GM12878 (cell line): ENCODE data around the gene PHF11. TPM values are rescaled to one million over a fixed set of nuclear protein-coding genes. Genes with fewer than 3 reads are reported as not detected.

Experiments used
- ATAC-seq: fragments of 200-7000 bp; cut with Tn5 transposase; 3 replicates; pipeline ENCODE4 v1.9.1; 2020; ENCODE audit warnings: mild to moderate bottlenecking, moderate library complexity
- BruUV-seq: library from RNA; stranded (reverse); fragments of 400-500 nt; replicated peaks from 2 replicates; lab custom pipeline; 2021; lab: Mats Ljungman, UMichigan
- CTCF ChIA-PET: fragments of 300-600 bp; sonication (Branson Sonifier 250); formaldehyde crosslinking; extraction: SDS; loops from one replicate; lab custom pipeline; 2021; ENCODE audit warnings: inconsistent platforms; lab: Yijun Ruan, JAX
- POLR2A ChIA-PET: fragments of 350-600 bp; formaldehyde crosslinking; extraction: SDS; loops from one replicate; lab custom pipeline; 2021; ENCODE audit warnings: inconsistent platforms; lab: Charles Lee
- RAD21 ChIA-PET: fragments of 300-600 bp; sonication (Branson Sonifier 250); formaldehyde crosslinking; loops from one replicate; lab custom pipeline; 2023; ENCODE audit warnings: antibody characterized with exemption; ENCODE audit not compliant: unreplicated experiment; lab: Charles Lee
- SMC1A ChIA-PET: fragments of 300-600 bp; sonication (Branson Sonifier 250); formaldehyde crosslinking; loops from one replicate; lab custom pipeline; 2023; ENCODE audit not compliant: unreplicated experiment, uncharacterized antibody; lab: Charles Lee
- DNase-seq: peaks from one replicate; pipeline ENCODE4 v3.0.0-alpha.2; 2011; ENCODE audit warnings: low read depth, low spot score
- FAIRE-seq: peaks from 3 replicates; lab custom pipeline; 2011; peaks lifted over from hg19 to GRCh38; lab: Jason Lieb, UNC
- H2AFZ ChIP-seq: 2 replicates; pipeline ENCODE4 v1.6.0; 2011; ENCODE audit warnings: low read depth, low read length, control low read depth; ENCODE audit not compliant: control insufficient read depth
- H3K27ac ChIP-seq: 2 replicates; pipeline ENCODE4 v1.5.1; 2011; ENCODE audit warnings: control low read depth; ENCODE audit not compliant: control insufficient read depth, insufficient read depth
- H3K27me3 ChIP-seq, 2 experiments: replicated peaks in 1 of 2; 2 replicates each; pipeline versions ENCODE4 v1.6.0 to v1.6.1; 2011; ENCODE audit warnings: low read length in 1 of 2; ENCODE audit not compliant: control insufficient read depth in 2 of 2, insufficient read depth in 2 of 2
- H3K36me3 ChIP-seq, 2 experiments: 2 replicates each; pipeline ENCODE4 v1.5.1; 2011; ENCODE audit warnings: low read length in 1 of 2; ENCODE audit not compliant: control insufficient read depth in 2 of 2, insufficient read depth in 2 of 2
- H3K4me1 ChIP-seq: 2 replicates; pipeline ENCODE4 v1.6.1; 2011; ENCODE audit warnings: mild to moderate bottlenecking, low read length, moderate library complexity, mixed read lengths; ENCODE audit not compliant: control insufficient read depth, insufficient read depth
- H3K4me2 ChIP-seq: 2 replicates; pipeline ENCODE4 v1.6.0; 2011; ENCODE audit warnings: control low read depth; ENCODE audit not compliant: control insufficient read depth, insufficient read depth
- H3K4me3 ChIP-seq: fragments of 200-600 bp; sonication (generic); 2 replicates; pipeline ENCODE4 v1.5.1; 2016
- H3K79me2 ChIP-seq: 2 replicates; pipeline ENCODE4 v1.6.0; 2011; ENCODE audit warnings: low read length; ENCODE audit not compliant: control insufficient read depth, insufficient read depth
- H3K9ac ChIP-seq: 2 replicates; pipeline ENCODE4 v1.8.0; 2011; ENCODE audit warnings: low read length, control low read depth, mixed read lengths; ENCODE audit not compliant: control insufficient read depth, insufficient read depth
- H3K9me3 ChIP-seq: replicated peaks from 3 replicates; pipeline ENCODE4 v1.5.1; 2011; ENCODE audit warnings: mild to moderate bottlenecking, low read length; ENCODE audit not compliant: control insufficient read depth, insufficient read depth
- H4K20me1 ChIP-seq: 2 replicates; pipeline ENCODE4 v1.6.0; 2011; ENCODE audit not compliant: control insufficient read depth, insufficient read depth
- BCL11A ChIP-seq: IDR thresholded peaks from 2 replicates; pipeline ENCODE4 v1.6.1; 2011; ENCODE audit warnings: low read depth, low read length
- CHD4 ChIP-seq: fragments of 200-600 bp; sonication (generic); IDR thresholded peaks from 2 replicates; pipeline ENCODE4 v1.6.1; 2016; ENCODE audit warnings: mild to moderate bottlenecking
- EP300 ChIP-seq, 2 experiments: fragments of 150-350 bp in 1 of 2; IDR thresholded peaks; 2 replicates each; pipeline ENCODE4 v1.6.1; 2011 to 2012; ENCODE audit warnings: low read depth in 2 of 2, low read length in 2 of 2, borderline replicate concordance in 1 of 2, improper control_type of control experiment in 1 of 2, inconsistent platforms in 1 of 2; ENCODE audit not compliant: control insufficient read depth in 1 of 2
- JUNB ChIP-seq: IDR thresholded peaks from 2 replicates; pipeline ENCODE4 v1.6.1; 2016; ENCODE audit warnings: antibody characterized with exemption, mild to moderate bottlenecking
- MEF2B ChIP-seq: fragments of 450-650 bp; IDR thresholded peaks from 2 replicates; pipeline ENCODE4 v1.6.1; 2018; ENCODE audit warnings: mild to moderate bottlenecking, moderate library complexity; ENCODE audit not compliant: partially characterized antibody, poor library complexity, severe bottlenecking
- MTA2 ChIP-seq: fragments of 450-650 bp; IDR thresholded peaks from 2 replicates; pipeline ENCODE4 v1.6.1; 2016; ENCODE audit warnings: low read depth, mild to moderate bottlenecking, moderate library complexity
- NBN ChIP-seq: fragments of 450-650 bp; IDR thresholded peaks from 2 replicates; pipeline ENCODE4 v1.6.1; 2016
- NFYB ChIP-seq: IDR thresholded peaks from 2 replicates; pipeline ENCODE4 v1.6.1; 2011; ENCODE audit warnings: low read depth, mild to moderate bottlenecking, low read length, improper control_type of control experiment, moderate library complexity; ENCODE audit not compliant: insufficient read depth
- NR2F1 ChIP-seq: fragments of 450-650 bp; conservative IDR thresholded peaks from 2 replicates; pipeline ENCODE4 v1.6.1; 2017; ENCODE audit warnings: mild to moderate bottlenecking
- RELA ChIP-seq: fragments of 450-650 bp; IDR thresholded peaks from 2 replicates; pipeline ENCODE4 v1.8.0; 2014; ENCODE audit warnings: borderline replicate concordance; ENCODE audit not compliant: partially characterized antibody
- RUNX3 ChIP-seq: IDR thresholded peaks from 2 replicates; pipeline ENCODE4 v1.6.1; 2012; ENCODE audit warnings: low read length, inconsistent platforms
- SP1 ChIP-seq: IDR thresholded peaks from one replicate; pipeline ENCODE4 v1.6.1; 2011; ENCODE audit warnings: low read depth, low read length
- ZZZ3 ChIP-seq: IDR thresholded peaks from 2 replicates; pipeline ENCODE4 v1.6.1; 2011; ENCODE audit warnings: low read depth; ENCODE audit not compliant: control insufficient read depth, insufficient read length
- WGBS: methylation state at CpG from one replicate; pipeline ENCODE4 v1.1.6; 2016; ENCODE audit warnings: low lambda C conversion rate; ENCODE audit not compliant: insufficient replicate concordance, insufficient coverage; ENCODE audit errors: missing lambda C conversion rate; 5-methylcytosine and 5-hydroxymethylcytosine counted together
- in situ Hi-C: fragments of 300-500 bp; cut with MboI; formaldehyde crosslinking; loops from 9 replicates; pipeline ENCODE4 v1.14.3; 2018; ENCODE audit warnings: mixed read lengths
- intact Hi-C: fragments of 100-400 bp; cut with micrococcal nuclease; formaldehyde crosslinking; loops from one replicate; pipeline ENCODE4 v1.14.2; 2022; ENCODE audit not compliant: unreplicated experiment
- polyA plus RNA-seq, 11 experiments: library from polyadenylated mRNA; depleted of rRNA in 4 of 11; unstranded in 6 of 11; stranded (reverse) in 5 of 11; fragments of >200 nt; fragmentation: Nextera tagmentation in 4 of 11; fragmentation: Illumina TruSeq in 1 of 11; extraction: Ambion mirVana in 4 of 11; extraction: Trizol in 1 of 11; gene quantifications; 1 replicate in 1 of 11; 2 replicates in 10 of 11; pipeline versions ENCODE4 v1.2.1 to v1.2.3, GENCODE V29; 2011 to 2016; ENCODE audit warnings: inconsistent platforms in 2 of 11, missing spikeins in 2 of 11, low read depth in 1 of 11
- total RNA-seq, 4 experiments: library from RNA; depleted of rRNA in 3 of 4; stranded (reverse); fragments of >200 nt in 3 of 4; fragmentation: Illumina TruSeq in 1 of 4; extraction: Trizol in 1 of 4; gene quantifications; 2 replicates each; pipeline versions ENCODE4 v1.2.1 to v1.2.3, GENCODE V29; 2013 to 2021
- TF ChIP-seq, protein P1 (sequence below): fragments of 450-650 bp; IDR thresholded peaks from 2 replicates; pipeline ENCODE4 v1.6.1; 2018; ENCODE audit warnings: mild to moderate bottlenecking, low read depth, moderate library complexity; ENCODE audit not compliant: partially characterized antibody
- TF ChIP-seq, protein P2 (sequence below): IDR thresholded peaks from 2 replicates; pipeline ENCODE4 v1.6.1; 2011; ENCODE audit warnings: borderline replicate concordance, low read depth, mild to moderate bottlenecking, moderate library complexity, low read length; ENCODE audit not compliant: insufficient read depth, poor library complexity, severe bottlenecking

PHF11 gene
- total and polyA plus RNA-seq, 10 of the 15 experiments (the other 5 are each of a cell fraction or from before 2014, with no cell fraction given) = 16.9 to 77.3 (median 32.7) TPM

DNA sequence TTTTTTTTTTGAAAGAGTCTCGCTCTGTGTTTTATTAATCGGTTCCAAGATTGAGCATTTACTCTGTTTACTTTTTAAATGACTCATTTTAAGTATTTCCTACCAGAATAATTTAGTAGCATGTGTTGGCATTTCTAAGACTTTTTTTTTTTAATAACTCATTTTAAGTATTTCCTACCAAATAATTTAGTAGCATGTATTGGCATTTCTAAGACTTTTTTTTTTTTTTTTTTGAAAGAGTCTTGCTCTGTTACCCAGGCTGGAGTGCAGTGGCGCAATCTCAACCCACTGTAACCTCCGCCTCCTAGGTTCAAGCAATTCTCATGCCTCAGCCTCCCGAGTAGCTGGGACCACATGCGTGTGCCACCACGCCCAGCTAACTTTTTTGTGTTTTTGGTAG, 38.5 kb upstream of the PHF11 start (continued):
- TF ChIP-seq BCL11A = no peak

DNA sequence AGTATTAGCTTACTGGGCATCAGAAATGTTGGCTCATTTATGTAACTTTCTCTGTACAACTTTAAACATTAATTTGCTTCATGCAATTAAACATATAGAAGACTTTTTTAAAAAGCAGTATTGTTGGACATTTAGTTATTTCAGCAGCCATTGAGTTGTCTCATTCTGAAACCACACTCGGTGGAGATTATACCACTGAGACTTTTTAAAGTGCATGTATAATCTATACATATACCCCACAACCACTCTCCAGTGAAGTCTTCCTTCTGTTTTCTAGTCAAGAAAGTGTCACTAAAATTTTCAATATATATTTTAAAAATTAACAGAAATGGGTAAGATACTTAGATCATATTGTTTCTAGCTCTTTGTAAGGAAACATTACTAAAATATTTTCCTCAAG, 36.2 kb upstream of the PHF11 start:
- peak; percentile 73 for ATAC-seq
- POLR2A ChIA-PET = interaction anchor here (0.6 kb wide), 1 partner anchor 15 kb away, joined by 3 read pairs; the partner anchor contains the start of genes CAB39L and SETDB2

DNA sequence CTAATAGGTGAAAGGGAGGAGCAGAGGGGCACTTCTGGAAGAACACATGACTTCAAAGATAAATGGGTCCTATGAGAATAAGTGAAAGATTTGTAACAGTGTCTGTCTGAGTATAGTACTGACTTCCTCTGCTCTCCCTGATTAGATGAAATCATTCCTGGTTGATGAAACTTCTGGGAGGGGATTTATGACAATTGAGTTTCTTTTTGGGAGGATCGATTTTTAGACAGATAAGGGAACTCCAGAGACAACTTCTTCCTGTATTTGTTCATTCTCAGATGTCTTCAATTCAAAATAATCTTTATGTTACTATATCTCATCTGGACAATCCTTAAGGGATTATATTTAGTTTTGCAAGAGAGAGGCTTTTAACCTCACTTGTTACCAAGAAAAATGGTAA, 31.7 kb upstream of the PHF11 start:
- BruUV-seq = no TSS peak
- FAIRE-seq (no peak), DNase-seq (no peak), ATAC-seq (no peak)
- in situ Hi-C loops (no loop called here), intact Hi-C loops (no loop called here)
- POLR2A ChIA-PET = no interaction called here
- RAD21 ChIA-PET = no interaction called here
- peaks cover 0 to 15% of the 10 kb centered on the region in 2 experiments; a peak in 3 of 4 replicates for H3K36me3 ChIP-seq
- CTCF ChIA-PET = no interaction called here
- 100% methylated on average over 1 of the region's 1 CpG for WGBS
- no peak overlapping the region for H2AFZ ChIP-seq
- SMC1A ChIA-PET = no interaction called here
- no peaks in the 10 kb centered on the region for H3K79me2 ChIP-seq
- no peaks in the 10 kb centered on the region for H3K27me3 ChIP-seq
- H3K27ac ChIP-seq = no peak overlapping the region
- no peaks in the 10 kb centered on the region for H4K20me1 ChIP-seq
- no peak overlapping the region for H3K4me3 ChIP-seq
- no peak overlapping the region for H3K4me2 ChIP-seq
- peaks cover 7% of the 10 kb centered on the region; the same call in 2 of the 3 replicates for H3K9me3 ChIP-seq
- H3K4me1 ChIP-seq = no peaks in the 10 kb centered on the region
- no peak overlapping the region for H3K9ac ChIP-seq
- TF ChIP-seq RELA = no peak
- TF ChIP-seq, protein P1, sequence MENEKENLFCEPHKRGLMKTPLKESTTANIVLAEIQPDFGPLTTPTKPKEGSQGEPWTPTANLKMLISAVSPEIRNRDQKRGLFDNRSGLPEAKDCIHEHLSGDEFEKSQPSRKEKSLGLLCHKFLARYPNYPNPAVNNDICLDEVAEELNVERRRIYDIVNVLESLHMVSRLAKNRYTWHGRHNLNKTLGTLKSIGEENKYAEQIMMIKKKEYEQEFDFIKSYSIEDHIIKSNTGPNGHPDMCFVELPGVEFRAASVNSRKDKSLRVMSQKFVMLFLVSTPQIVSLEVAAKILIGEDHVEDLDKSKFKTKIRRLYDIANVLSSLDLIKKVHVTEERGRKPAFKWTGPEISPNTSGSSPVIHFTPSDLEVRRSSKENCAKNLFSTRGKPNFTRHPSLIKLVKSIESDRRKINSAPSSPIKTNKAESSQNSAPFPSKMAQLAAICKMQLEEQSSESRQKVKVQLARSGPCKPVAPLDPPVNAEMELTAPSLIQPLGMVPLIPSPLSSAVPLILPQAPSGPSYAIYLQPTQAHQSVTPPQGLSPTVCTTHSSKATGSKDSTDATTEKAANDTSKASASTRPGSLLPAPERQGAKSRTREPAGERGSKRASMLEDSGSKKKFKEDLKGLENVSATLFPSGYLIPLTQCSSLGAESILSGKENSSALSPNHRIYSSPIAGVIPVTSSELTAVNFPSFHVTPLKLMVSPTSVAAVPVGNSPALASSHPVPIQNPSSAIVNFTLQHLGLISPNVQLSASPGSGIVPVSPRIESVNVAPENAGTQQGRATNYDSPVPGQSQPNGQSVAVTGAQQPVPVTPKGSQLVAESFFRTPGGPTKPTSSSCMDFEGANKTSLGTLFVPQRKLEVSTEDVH = no peak
- TF ChIP-seq EP300 (IDR thresholded peaks at IDR 0.05; ENCODE audit: borderline replicate concordance in 1 of 2, control insufficient read depth in 1 of 2, low read depth in 2 of 2, low read length in 2 of 2) = no peak
- TF ChIP-seq, protein P2, sequence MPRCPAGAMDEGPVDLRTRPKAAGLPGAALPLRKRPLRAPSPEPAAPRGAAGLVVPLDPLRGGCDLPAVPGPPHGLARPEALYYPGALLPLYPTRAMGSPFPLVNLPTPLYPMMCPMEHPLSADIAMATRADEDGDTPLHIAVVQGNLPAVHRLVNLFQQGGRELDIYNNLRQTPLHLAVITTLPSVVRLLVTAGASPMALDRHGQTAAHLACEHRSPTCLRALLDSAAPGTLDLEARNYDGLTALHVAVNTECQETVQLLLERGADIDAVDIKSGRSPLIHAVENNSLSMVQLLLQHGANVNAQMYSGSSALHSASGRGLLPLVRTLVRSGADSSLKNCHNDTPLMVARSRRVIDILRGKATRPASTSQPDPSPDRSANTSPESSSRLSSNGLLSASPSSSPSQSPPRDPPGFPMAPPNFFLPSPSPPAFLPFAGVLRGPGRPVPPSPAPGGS = no peak
- TF ChIP-seq SP1 = no peak
- no peak for TF ChIP-seq NFYB
- TF ChIP-seq CHD4 = no peak
- no peak for TF ChIP-seq NR2F1

More for the DNA sequence above, 36.2 kb upstream of the PHF11 start:
- FAIRE-seq (no peak), DNase-seq (no peak)
- intact Hi-C loops (no loop called here), in situ Hi-C loops (loop anchor here (10.0 kb wide), 1 partner anchor 475 kb away; no protein-coding TSS in a partner anchor)
- Histone ChIP-seq H3K4me3 (no peak overlapping the region), H3K9ac (no peak overlapping the region), H2AFZ (no peak overlapping the region), H4K20me1 (no peaks in the 10 kb centered on the region), H3K79me2 (no peaks in the 10 kb centered on the region), H3K4me2 (no peak overlapping the region), H3K27ac (no peak overlapping the region), H3K27me3 (no peaks in the 10 kb centered on the region), H3K9me3 (peaks cover 7% of the 10 kb centered on the region; the same call in 2 of the 3 replicates), H3K4me1 (peaks cover 8% of the 10 kb centered on the region; the same call in 1 of the 2 replicates), H3K36me3 (peaks cover 0 to 15% of the 10 kb centered on the region in 2 experiments; a peak in 3 of 4 replicates)
- ChIA-PET CTCF (interaction anchor here (1.2 kb wide), 2 partner anchors 9 to 11 kb away, joined by 3 read pairs; no protein-coding TSS in a partner anchor), RAD21 (no interaction called here), SMC1A (interaction anchor here (1.0 to 3.3 kb wide), 6 partner anchors 10 to 111 kb away, joined by 4 to 13 read pairs (median 5); partner anchors contain the start of genes CAB39L and SETDB2)
- TF ChIP-seq RUNX3 = peak; percentile 49
- TF ChIP-seq NBN = no peak
- no peak for TF ChIP-seq MTA2
- TF ChIP-seq ZZZ3 = no peak
- peak; percentile 11 for TF ChIP-seq MEF2B
- TF ChIP-seq JUNB = 0 out of 2 replicates have a peak, but pooled peaks have one; percentile 41
- no TSS peak for BruUV-seq
- 0% methylated on average over 1 of the region's 1 CpG for WGBS
